Measurements from ENCODE around the gene ACP4.
"Not testable (repeated sequence)": the region's sequence is repeated elsewhere in the genome, so short reads cannot be mapped to it uniquely, and the experiment has no call there.

Gene ACP4

GRCh38 chr19:50790396-50790795 is at the start of gene ACP4:
Gene ACP4 (plus strand): TSS chr19:50790415. CDS start chr19:50790415, 0 bp downstream.
- DNase-seq: no peak

GRCh38 chr19:50741179-50741933 is 48.9 kb upstream of the ACP4 start:
- no peak for DNase-seq

GRCh38 chr19:50743537-50743936 is 46.7 kb upstream of the ACP4 start:
- DNase-seq: no peak

- DNase-seq: no peak
Observed at GRCh38 chr19:50745221-50745620, 45.0 kb upstream of the ACP4 start.

- not testable (repeated sequence) for DNase-seq
Observed at GRCh38 chr19:50747141-50747540, 43.1 kb upstream of the ACP4 start.

- DNase-seq: no peak
Observed at GRCh38 chr19:50749490-50749889, 40.7 kb upstream of the ACP4 start.

- no peak for DNase-seq
Observed at GRCh38 chr19:50750010-50750409, 40.2 kb upstream of the ACP4 start.

GRCh38 chr19:50753879-50754278 is 36.3 kb upstream of the ACP4 start:
- DNase-seq: no peak

GRCh38 chr19:50756244-50756643 is 34.0 kb upstream of the ACP4 start:
- not testable (repeated sequence) for DNase-seq

GRCh38 chr19:50757624-50758023 is 32.6 kb upstream of the ACP4 start:
- DNase-seq: not testable (repeated sequence)

- not testable (repeated sequence) for DNase-seq
Observed at GRCh38 chr19:50759076-50759475, 31.1 kb upstream of the ACP4 start.

GRCh38 chr19:50759886-50760285 is 30.3 kb upstream of the ACP4 start:
- no peak for DNase-seq

GRCh38 chr19:50761501-50761900 is 28.7 kb upstream of the ACP4 start:
- DNase-seq: not testable (repeated sequence)

- DNase-seq: not testable (repeated sequence)
Observed at GRCh38 chr19:50763521-50763920, 26.7 kb upstream of the ACP4 start.

- DNase-seq: no peak
Observed at GRCh38 chr19:50764409-50764808, 25.8 kb upstream of the ACP4 start.

- DNase-seq: not testable (repeated sequence)
Observed at GRCh38 chr19:50766746-50767145, 23.5 kb upstream of the ACP4 start.

- not testable (repeated sequence) for DNase-seq
Observed at GRCh38 chr19:50767263-50767662, 23.0 kb upstream of the ACP4 start.

GRCh38 chr19:50768277-50768676 is 21.9 kb upstream of the ACP4 start:
- no peak for DNase-seq

- DNase-seq: not testable (repeated sequence)
Observed at GRCh38 chr19:50770164-50770563, 20.1 kb upstream of the ACP4 start, which contains the start of gene GPR32. Gene GPR32 (plus strand): TSS chr19:50770464. CDS start chr19:50770601, 137 bp downstream.

- no peak for DNase-seq
Observed at GRCh38 chr19:50770888-50771287, 19.3 kb upstream of the ACP4 start.

GRCh38 chr19:50772476-50772875 is 17.7 kb upstream of the ACP4 start:
- DNase-seq: no peak

- not testable (repeated sequence) for DNase-seq
Observed at GRCh38 chr19:50772912-50773311, 17.3 kb upstream of the ACP4 start.

GRCh38 chr19:50773454-50773853 is 16.8 kb upstream of the ACP4 start:
- DNase-seq: not testable (repeated sequence)

- DNase-seq: no peak
Observed at GRCh38 chr19:50776131-50776530, 14.1 kb upstream of the ACP4 start.

- DNase-seq: no peak
Observed at GRCh38 chr19:50777261-50777660, 13.0 kb upstream of the ACP4 start.

Data from T1000 (cell line).